HepG2 (cell line): ENCODE measurements around the gene CST11. TPM values are rescaled to one million over a fixed set of nuclear protein-coding genes. Genes with fewer than 3 reads are reported as not detected.

ENCODE experiments used
- HIVEP1 ChIP-seq: sonication (generic); formaldehyde crosslinking; IDR thresholded peaks from 2 replicates; pipeline ENCODE4 v1.4.0; 2020; ENCODE audit warnings: mild to moderate bottlenecking, missing genetic modification reagents
- JARID2 ChIP-seq: sonication (generic); formaldehyde crosslinking; IDR thresholded peaks from 2 replicates; pipeline ENCODE4 v1.8.1; 2023; ENCODE audit warnings: missing genetic modification reagents, inconsistent platforms; ENCODE audit not compliant: insufficient replicate concordance
- MXD4 ChIP-seq: IDR thresholded peaks from 2 replicates; pipeline ENCODE4 v1.6.1; 2016; ENCODE audit warnings: mild to moderate bottlenecking, missing biosample characterization, missing genetic modification reagents
- NAIF1 ChIP-seq: sonication (generic); formaldehyde crosslinking; IDR thresholded peaks from 2 replicates; pipeline ENCODE4 v1.5.0; 2020; ENCODE audit warnings: mild to moderate bottlenecking, missing genetic modification reagents, borderline replicate concordance
- NFRKB ChIP-seq: fragments of 450-650 bp; IDR thresholded peaks from 2 replicates; pipeline ENCODE4 v1.6.1; 2017
- POLR2AphosphoS2 ChIP-seq: IDR thresholded peaks from 2 replicates; pipeline ENCODE4 v1.6.1; 2011; ENCODE audit warnings: low read depth, low read length, improper control_type of control experiment
- SYNCRIP ChIP-seq: fragments of 200-400 bp; formaldehyde crosslinking; IDR thresholded peaks from 2 replicates; pipeline ENCODE4 v1.6.1; 2018; ENCODE audit warnings: mild to moderate bottlenecking, low read depth, low read length; ENCODE audit not compliant: insufficient read depth
- TAF15 ChIP-seq: fragments of 200-400 bp; formaldehyde crosslinking; IDR thresholded peaks from one replicate; pipeline ENCODE4 v1.6.1; 2018; ENCODE audit warnings: mild to moderate bottlenecking, low read depth, low read length; ENCODE audit not compliant: poor library complexity, severe bottlenecking
- TOPORS ChIP-seq: sonication (generic); formaldehyde crosslinking; IDR thresholded peaks from 2 replicates; pipeline ENCODE4 v1.8.0; 2023; ENCODE audit warnings: mild to moderate bottlenecking, missing genetic modification reagents
- ZFP90 ChIP-seq: sonication (generic); formaldehyde crosslinking; IDR thresholded peaks from 2 replicates; pipeline ENCODE4 v1.8.0; 2022; ENCODE audit warnings: missing genetic modification reagents, mild to moderate bottlenecking, inconsistent platforms, borderline replicate concordance
- ZNF432 ChIP-seq: sonication (generic); formaldehyde crosslinking; IDR thresholded peaks from 2 replicates; pipeline ENCODE4 v1.5.0; 2020; ENCODE audit warnings: missing genetic modification reagents, mild to moderate bottlenecking, borderline replicate concordance
- ZNF501 ChIP-seq: sonication (generic); formaldehyde crosslinking; IDR thresholded peaks from 2 replicates; pipeline ENCODE4 v1.5.1; 2020; ENCODE audit warnings: mild to moderate bottlenecking, moderate library complexity, missing genetic modification reagents
- ZNF598 ChIP-seq: sonication (generic); formaldehyde crosslinking; IDR thresholded peaks from 2 replicates; pipeline ENCODE4 v1.5.1; 2020; ENCODE audit warnings: mild to moderate bottlenecking, missing genetic modification reagents, borderline replicate concordance
- polyA plus RNA-seq, 8 experiments: library from polyadenylated mRNA; depleted of rRNA in 3 of 8; stranded (reverse) in 7 of 8; unstranded in 1 of 8; fragments of >200 nt; fragmentation: Illumina TruSeq in 4 of 8; extraction: Trizol in 4 of 8; gene quantifications; 2 replicates each; pipeline versions ENCODE4 v1.2.1 to v1.2.3, GENCODE V29; 2011 to 2016; ENCODE audit warnings: low read depth in 4 of 8, missing spikeins in 1 of 8, mixed read lengths in 1 of 8; ENCODE audit not compliant: insufficient read depth in 1 of 8
- total RNA-seq, 5 experiments: library from RNA; depleted of rRNA; stranded (reverse); fragments of >200 nt; fragmentation: Illumina TruSeq; extraction: Trizol; gene quantifications; 2 replicates each; pipeline ENCODE4 v1.2.3, GENCODE V29; 2016; ENCODE audit warnings: low read depth in 1 of 5
- TF ChIP-seq, protein P1 (sequence below): sonication (generic); formaldehyde crosslinking; IDR thresholded peaks from 2 replicates; pipeline ENCODE4 v1.4.0; 2020; ENCODE audit warnings: missing genetic modification reagents
- TF ChIP-seq, protein P2 (sequence below): sonication (generic); formaldehyde crosslinking; IDR thresholded peaks from 2 replicates; pipeline ENCODE4 v1.4.0; 2020; ENCODE audit warnings: missing genetic modification reagents
- TF ChIP-seq, protein P3 (sequence below): sonication (generic); formaldehyde crosslinking; IDR thresholded peaks from 2 replicates; pipeline ENCODE4 v1.5.0; 2020; ENCODE audit warnings: mild to moderate bottlenecking, missing genetic modification reagents
- TF ChIP-seq, protein P4 (sequence below): sonication (generic); formaldehyde crosslinking; IDR thresholded peaks from 2 replicates; pipeline ENCODE4 v1.4.0; 2020; ENCODE audit warnings: mild to moderate bottlenecking, missing genetic modification reagents

The CST11 gene
- total and polyA plus RNA-seq, 2 of the 13 experiments (the other 11 are each of a cell fraction or from before 2014, with no cell fraction given) = not detected

DNA sequence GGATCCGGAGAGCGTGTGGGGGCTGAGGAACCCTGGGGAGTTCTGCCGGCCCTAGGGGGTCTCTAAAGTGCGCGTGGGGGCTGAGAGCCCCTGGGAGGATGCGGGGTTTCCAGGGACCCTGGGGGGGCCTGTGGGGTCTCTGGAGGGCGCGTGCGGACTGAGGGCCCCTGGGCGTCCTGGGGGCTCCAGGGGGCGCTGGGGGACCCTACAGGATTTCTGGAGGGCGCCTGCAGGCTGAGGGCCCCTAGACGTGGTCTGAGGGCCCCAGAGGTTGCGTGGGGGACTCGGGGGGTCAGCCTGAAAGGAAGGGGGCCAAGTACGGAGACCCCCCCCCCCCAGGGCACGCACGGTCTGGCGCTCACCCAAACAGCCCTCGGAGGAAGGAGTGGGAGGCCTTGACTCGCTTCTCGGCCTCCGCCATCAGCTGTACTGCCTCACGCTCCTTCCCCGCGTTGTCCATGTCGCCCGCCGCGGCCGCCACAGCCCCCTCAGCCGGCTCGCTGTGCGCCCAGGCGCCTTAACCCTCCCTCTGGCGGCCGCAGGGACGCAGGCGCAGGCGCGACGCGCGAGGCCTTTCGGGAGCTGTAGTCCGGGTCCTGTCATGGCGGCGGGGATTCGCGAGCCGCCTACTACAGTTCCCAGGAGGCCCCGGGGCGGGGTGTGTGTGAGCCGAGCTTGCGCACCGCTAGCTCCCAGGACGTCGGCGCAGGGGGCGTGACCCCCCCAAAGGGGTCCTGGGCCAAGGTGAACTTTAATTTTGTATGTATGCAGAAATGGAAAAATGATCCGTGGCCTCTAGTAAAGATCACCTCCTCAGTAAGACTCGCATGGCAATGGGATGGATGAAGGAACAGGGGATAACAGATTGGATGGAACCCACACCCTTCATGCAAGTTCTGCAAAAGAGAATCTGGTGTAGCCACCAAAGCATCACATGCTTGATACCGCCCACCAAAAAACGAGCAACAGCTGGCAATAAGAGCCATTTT, 31.4 kb downstream of the CST11 start, which contains the start of gene NAPB (continued):
- TF ChIP-seq, protein P1, sequence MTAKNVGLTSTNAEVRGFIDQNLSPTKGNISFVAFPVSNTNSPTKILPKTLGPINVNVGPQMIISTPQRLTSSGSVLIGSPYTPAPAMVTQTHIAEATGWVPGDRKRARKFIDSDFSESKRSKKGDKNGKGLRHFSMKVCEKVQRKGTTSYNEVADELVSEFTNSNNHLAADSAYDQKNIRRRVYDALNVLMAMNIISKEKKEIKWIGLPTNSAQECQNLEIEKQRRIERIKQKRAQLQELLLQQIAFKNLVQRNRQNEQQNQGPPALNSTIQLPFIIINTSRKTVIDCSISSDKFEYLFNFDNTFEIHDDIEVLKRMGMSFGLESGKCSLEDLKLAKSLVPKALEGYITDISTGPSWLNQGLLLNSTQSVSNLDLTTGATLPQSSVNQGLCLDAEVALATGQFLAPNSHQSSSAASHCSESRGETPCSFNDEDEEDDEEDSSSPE (CRISPR knock-in tag) = peak; percentile 85
- TF ChIP-seq, protein P2, sequence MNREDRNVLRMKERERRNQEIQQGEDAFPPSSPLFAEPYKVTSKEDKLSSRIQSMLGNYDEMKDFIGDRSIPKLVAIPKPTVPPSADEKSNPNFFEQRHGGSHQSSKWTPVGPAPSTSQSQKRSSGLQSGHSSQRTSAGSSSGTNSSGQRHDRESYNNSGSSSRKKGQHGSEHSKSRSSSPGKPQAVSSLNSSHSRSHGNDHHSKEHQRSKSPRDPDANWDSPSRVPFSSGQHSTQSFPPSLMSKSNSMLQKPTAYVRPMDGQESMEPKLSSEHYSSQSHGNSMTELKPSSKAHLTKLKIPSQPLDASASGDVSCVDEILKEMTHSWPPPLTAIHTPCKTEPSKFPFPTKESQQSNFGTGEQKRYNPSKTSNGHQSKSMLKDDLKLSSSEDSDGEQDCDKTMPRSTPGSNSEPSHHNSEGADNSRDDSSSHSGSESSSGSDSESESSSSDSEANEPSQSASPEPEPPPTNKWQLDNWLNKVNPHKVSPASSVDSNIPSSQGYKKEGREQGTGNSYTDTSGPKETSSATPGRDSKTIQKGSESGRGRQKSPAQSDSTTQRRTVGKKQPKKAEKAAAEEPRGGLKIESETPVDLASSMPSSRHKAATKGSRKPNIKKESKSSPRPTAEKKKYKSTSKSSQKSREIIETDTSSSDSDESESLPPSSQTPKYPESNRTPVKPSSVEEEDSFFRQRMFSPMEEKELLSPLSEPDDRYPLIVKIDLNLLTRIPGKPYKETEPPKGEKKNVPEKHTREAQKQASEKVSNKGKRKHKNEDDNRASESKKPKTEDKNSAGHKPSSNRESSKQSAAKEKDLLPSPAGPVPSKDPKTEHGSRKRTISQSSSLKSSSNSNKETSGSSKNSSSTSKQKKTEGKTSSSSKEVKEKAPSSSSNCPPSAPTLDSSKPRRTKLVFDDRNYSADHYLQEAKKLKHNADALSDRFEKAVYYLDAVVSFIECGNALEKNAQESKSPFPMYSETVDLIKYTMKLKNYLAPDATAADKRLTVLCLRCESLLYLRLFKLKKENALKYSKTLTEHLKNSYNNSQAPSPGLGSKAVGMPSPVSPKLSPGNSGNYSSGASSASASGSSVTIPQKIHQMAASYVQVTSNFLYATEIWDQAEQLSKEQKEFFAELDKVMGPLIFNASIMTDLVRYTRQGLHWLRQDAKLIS (CRISPR knock-in tag) = 0 out of 2 replicates have a peak, but pooled peaks have one; percentile 61
- TF ChIP-seq NAIF1 (CRISPR knock-in tag) (no peak), TOPORS (CRISPR knock-in tag) (no peak), SYNCRIP (no peak), HIVEP1 (CRISPR knock-in tag) (peak; percentile 86; the same call in 1 of the 2 replicates), MXD4 (peak; percentile 76; the same call in 1 of the 2 replicates), ZFP90 (CRISPR knock-in tag) (peak; percentile 93), NFRKB (no peak), TAF15 (no peak), JARID2 (CRISPR knock-in tag) (no peak), POLR2AphosphoS2 (no peak), ZNF501 (CRISPR knock-in tag) (peak; percentile 97), ZNF598 (CRISPR knock-in tag) (0 out of 2 replicates have a peak, but pooled peaks have one; percentile 43), ZNF432 (no peak)
- TF ChIP-seq, protein P3, sequence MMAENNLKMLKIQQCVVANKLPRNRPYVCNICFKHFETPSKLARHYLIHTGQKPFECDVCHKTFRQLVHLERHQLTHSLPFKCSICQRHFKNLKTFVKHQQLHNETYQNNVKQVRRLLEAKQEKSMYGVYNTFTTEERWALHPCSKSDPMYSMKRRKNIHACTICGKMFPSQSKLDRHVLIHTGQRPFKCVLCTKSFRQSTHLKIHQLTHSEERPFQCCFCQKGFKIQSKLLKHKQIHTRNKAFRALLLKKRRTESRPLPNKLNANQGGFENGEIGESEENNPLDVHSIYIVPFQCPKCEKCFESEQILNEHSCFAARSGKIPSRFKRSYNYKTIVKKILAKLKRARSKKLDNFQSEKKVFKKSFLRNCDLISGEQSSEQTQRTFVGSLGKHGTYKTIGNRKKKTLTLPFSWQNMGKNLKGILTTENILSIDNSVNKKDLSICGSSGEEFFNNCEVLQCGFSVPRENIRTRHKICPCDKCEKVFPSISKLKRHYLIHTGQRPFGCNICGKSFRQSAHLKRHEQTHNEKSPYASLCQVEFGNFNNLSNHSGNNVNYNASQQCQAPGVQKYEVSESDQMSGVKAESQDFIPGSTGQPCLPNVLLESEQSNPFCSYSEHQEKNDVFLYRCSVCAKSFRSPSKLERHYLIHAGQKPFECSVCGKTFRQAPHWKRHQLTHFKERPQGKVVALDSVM (CRISPR knock-in tag) = peak; percentile 75; the same call in 1 of the 2 replicates
- TF ChIP-seq, protein P4, sequence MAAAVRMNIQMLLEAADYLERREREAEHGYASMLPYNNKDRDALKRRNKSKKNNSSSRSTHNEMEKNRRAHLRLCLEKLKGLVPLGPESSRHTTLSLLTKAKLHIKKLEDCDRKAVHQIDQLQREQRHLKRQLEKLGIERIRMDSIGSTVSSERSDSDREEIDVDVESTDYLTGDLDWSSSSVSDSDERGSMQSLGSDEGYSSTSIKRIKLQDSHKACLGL (CRISPR knock-in tag) = peak; percentile 70; the same call in 1 of the 2 replicates
